BLaER1 (cell line): Measurements from ENCODE around the gene ETF1.

Experiments used
- H3K27ac ChIP-seq: shearing (Covaris generic); formaldehyde crosslinking; 2 replicates; pipeline ENCODE4 v1.8.1; 2022
- H3K27me3 ChIP-seq: shearing (Covaris generic); formaldehyde crosslinking; 2 replicates; pipeline ENCODE4 v1.8.1; 2022
- H3K36me3 ChIP-seq: shearing (Covaris generic); formaldehyde crosslinking; 2 replicates; pipeline ENCODE4 v1.8.1; 2022
- H3K4me1 ChIP-seq: shearing (Covaris generic); formaldehyde crosslinking; 2 replicates; pipeline ENCODE4 v1.8.1; 2022
- H3K4me2 ChIP-seq: shearing (Covaris generic); formaldehyde crosslinking; 2 replicates; pipeline ENCODE4 v1.8.1; 2022
- H3K4me3 ChIP-seq: shearing (Covaris generic); formaldehyde crosslinking; 2 replicates; pipeline ENCODE4 v1.8.1; 2022
- H3K9ac ChIP-seq: shearing (Covaris generic); formaldehyde crosslinking; 2 replicates; pipeline ENCODE4 v1.8.1; 2022
- H3K9me3 ChIP-seq: shearing (Covaris generic); formaldehyde crosslinking; 2 replicates; pipeline ENCODE4 v1.8.1; 2022
- H4K20me1 ChIP-seq: shearing (Covaris generic); formaldehyde crosslinking; 2 replicates; pipeline ENCODE4 v1.8.1; 2022
- Cebpa-rat ChIP-seq: shearing (Covaris generic); IDR thresholded peaks from 2 replicates; pipeline ENCODE4 v1.8.1; 2022

The ETF1 gene

DNA sequence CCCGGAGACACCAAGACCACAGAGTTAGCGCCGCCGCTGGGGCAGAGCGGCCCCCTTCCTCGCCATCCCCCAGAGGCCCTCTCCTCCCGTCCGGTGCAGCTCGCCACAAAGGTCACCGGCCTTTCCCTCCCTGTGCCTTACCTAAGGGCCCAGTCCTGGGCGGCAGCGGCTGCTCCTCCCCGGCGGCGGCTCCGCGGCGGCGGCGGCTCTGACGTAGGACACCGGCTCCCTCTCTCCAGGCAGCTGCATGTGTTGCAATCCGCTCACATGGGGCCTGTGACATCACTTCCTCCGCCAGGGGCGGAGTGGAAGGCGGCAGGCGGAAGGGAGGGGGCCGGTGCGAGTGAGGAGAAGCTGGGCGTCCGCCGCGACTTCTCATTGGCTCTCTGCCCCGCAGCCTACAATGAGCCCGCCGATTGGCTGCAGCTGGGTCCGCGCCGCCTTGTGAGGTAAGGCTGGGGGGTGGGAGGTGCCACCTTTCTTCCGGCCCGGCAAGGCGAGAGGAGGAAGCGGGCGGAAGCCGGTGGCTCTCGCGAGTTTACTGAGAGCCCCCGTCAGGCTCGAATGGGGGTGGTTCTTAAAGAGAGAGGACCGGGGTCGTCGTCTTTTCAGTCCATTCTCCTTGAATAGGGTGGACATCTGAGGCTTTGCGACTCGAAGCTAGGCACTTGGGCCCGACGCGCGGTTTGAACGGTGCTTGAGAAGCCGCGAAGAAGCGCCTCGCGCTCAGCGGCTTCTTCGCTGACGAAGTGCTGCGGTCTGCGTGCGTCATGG, at the start of gene ETF1:
ETF1 (minus strand) TSS at position 281 of the 774 bp plus-strand sequence. CDS start 318 bp downstream, outside the sequence.
- Histone ChIP-seq H3K36me3 (peaks cover 26% of the 10 kb centered on the region; the same call in 1 of the 2 replicates), H3K27ac (peak within 1 kb of the TSS; percentile 99), H3K4me2 (peak within 1 kb of the TSS; percentile 89), H3K4me1 (peaks cover 58% of the 10 kb centered on the region), H3K4me3 (peak within 1 kb of the TSS; percentile 95), H3K9me3 (no peaks in the 10 kb centered on the region), H3K9ac (peak within 1 kb of the TSS; percentile 100), H4K20me1 (peaks cover 59% of the 10 kb centered on the region), H3K27me3 (no peaks in the 10 kb centered on the region)
- TF ChIP-seq Cebpa-rat = peak; percentile 99

DNA sequence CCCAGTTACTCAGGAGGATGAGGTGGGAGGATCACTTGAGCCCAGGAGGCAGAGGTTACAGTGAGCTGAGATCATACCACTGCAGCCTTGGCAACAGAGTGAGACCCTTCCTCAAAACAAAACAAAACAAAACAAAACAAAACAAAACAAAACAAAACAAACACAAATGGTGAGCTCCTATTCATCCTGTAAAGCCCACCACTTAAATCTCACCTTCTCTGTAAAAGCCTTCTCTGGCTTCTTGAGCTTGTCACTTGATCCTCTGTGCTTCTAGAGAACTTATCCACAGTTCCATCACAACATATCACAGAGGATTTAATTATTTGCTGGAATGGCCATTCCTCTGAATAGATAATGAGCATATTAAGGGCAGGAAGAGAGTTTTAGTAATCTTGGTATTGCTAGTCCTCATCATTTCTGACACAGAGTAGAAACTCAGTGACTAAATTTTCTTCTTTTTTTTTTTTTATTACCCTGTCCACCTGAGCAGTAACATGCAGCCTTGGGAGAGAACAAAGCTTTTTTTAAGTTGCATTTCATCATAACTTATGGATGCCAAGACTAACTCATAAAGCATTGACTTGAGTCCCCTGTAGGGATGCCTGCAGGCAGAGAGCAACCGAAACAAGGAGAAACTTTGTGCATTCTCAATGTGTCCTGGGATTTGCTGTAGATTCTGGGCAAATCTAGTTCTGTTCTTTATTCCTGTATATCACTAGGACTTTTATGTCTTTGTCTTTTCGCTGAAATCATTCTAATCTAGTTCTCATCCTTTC, 45.2 kb upstream of the ETF1 start:
- H3K36me3 ChIP-seq = no peaks in the 10 kb centered on the region
- no peaks in the 10 kb centered on the region for H4K20me1 ChIP-seq
- H3K27me3 ChIP-seq = no peaks in the 10 kb centered on the region
- no peak overlapping the region for H3K4me2 ChIP-seq
- no peak overlapping the region for H3K9ac ChIP-seq
- no peak overlapping the region for H3K4me3 ChIP-seq
- no peaks in the 10 kb centered on the region for H3K9me3 ChIP-seq
- H3K4me1 ChIP-seq = no peaks in the 10 kb centered on the region
- H3K27ac ChIP-seq = no peak overlapping the region
- TF ChIP-seq Cebpa-rat = no peak

- Histone ChIP-seq H3K27me3 (no peaks in the 10 kb centered on the region), H3K9ac (no peak overlapping the region), H3K4me3 (no peak overlapping the region), H4K20me1 (no peaks in the 10 kb centered on the region), H3K4me2 (no peak overlapping the region), H3K36me3 (no peaks in the 10 kb centered on the region), H3K4me1 (no peaks in the 10 kb centered on the region), H3K27ac (no peak overlapping the region), H3K9me3 (no peaks in the 10 kb centered on the region)
- no peak for TF ChIP-seq Cebpa-rat
These were observed 42.1 kb upstream of the ETF1 start for GRCh38 chr5:138585157-138585556.

DNA sequence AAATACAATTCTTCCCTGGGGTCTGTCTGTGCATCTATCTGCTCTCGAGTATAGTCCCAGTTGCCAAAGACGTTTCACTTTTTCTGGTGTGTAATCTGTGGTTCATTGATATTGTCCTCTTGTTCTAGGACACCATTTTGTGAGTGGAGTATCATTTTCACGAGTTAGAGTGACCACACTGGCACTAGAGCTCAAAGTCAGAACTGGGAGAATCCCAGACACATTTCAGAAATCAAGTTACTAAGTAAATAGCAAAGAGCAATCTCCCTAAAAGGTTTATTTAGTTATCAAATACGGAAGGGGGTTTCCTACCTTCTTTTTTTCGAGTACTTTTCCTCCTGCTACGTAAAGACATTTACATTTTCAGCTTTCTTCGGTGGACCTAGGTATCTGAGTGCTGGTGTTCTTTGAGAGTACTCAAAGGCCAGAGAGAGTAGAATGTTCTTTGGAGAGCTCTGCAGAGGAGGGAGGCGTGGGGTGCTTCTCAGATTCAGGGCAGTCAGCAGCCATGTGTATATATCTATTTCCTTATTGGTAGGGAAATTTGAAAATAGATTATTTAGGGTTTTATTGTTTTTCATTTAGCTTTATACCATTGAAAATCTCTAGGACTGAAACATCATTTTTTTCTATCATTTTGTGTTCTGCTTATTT, 41.1 kb upstream of the ETF1 start:
- Histone ChIP-seq H3K27ac (no peak overlapping the region), H3K9me3 (no peaks in the 10 kb centered on the region), H4K20me1 (no peaks in the 10 kb centered on the region), H3K4me2 (no peak overlapping the region), H3K36me3 (no peaks in the 10 kb centered on the region), H3K4me3 (no peak overlapping the region), H3K9ac (no peak overlapping the region), H3K27me3 (no peaks in the 10 kb centered on the region), H3K4me1 (no peaks in the 10 kb centered on the region)
- no peak for TF ChIP-seq Cebpa-rat

DNA sequence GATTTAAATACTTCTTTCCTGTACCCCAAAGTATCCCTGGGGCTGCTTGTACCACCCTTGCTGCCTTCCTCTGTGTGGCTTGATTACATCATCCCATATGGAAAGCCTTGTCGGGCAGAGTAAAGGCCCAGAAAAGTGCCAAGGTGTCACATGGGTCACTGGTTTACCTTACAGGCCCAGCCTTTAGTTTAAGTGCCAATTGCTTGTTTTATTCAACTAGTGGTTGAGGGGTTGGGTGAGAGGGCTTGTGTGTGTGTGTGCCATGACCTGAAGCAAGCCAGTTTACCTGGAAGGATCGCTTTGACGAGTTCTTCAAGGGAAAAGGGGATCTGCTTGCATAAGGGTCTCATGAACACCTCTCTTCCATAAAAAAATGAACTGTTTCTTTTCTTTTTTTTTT, 39.9 kb upstream of the ETF1 start:
- H3K27ac ChIP-seq = no peak overlapping the region
- no peaks in the 10 kb centered on the region for H3K27me3 ChIP-seq
- no peak overlapping the region for H3K9ac ChIP-seq
- H3K4me2 ChIP-seq = no peak overlapping the region
- H3K9me3 ChIP-seq = no peaks in the 10 kb centered on the region
- H3K36me3 ChIP-seq = no peaks in the 10 kb centered on the region
- no peak overlapping the region for H3K4me3 ChIP-seq
- no peak for TF ChIP-seq Cebpa-rat
- H4K20me1 ChIP-seq = no peaks in the 10 kb centered on the region
- no peaks in the 10 kb centered on the region for H3K4me1 ChIP-seq

DNA sequence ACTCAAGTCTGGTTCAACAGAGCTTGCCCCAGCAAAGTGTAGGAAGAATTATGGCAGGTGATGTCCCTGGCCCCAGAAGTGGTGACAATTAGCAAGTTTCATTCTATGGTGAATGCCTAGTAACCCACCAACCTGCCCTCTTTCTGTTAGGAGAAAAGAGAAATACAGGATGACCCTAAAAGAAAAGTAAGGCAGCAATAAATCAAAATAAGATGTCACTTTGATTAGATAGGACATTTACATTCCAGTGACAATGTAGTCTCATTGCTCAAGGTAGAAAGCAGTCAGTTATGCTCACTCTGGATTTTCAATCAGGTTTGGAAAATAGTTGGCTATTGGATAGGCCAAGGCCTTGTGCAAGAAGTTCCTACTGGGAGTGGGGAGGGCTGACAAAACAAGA, 37.7 kb upstream of the ETF1 start:
- Histone ChIP-seq H3K27ac (no peak overlapping the region), H3K4me3 (no peak overlapping the region), H3K9me3 (no peaks in the 10 kb centered on the region), H3K27me3 (no peaks in the 10 kb centered on the region), H3K4me1 (peaks cover 11% of the 10 kb centered on the region), H4K20me1 (no peaks in the 10 kb centered on the region), H3K4me2 (no peak overlapping the region), H3K36me3 (no peaks in the 10 kb centered on the region), H3K9ac (no peak overlapping the region)
- no peak for TF ChIP-seq Cebpa-rat

- H3K4me1 ChIP-seq = peaks cover 11% of the 10 kb centered on the region
- no peaks in the 10 kb centered on the region for H3K9me3 ChIP-seq
- no peak overlapping the region for H3K27ac ChIP-seq
- no peak overlapping the region for H3K4me2 ChIP-seq
- no peaks in the 10 kb centered on the region for H3K36me3 ChIP-seq
- no peaks in the 10 kb centered on the region for H3K27me3 ChIP-seq
- TF ChIP-seq Cebpa-rat = no peak
- H3K9ac ChIP-seq = no peak overlapping the region
- no peak overlapping the region for H3K4me3 ChIP-seq
- peaks cover 1% of the 10 kb centered on the region; the same call in 1 of the 2 replicates for H4K20me1 ChIP-seq
These were observed 37.0 kb upstream of the ETF1 start for GRCh38 chr5:138580001-138580400.

GRCh38 chr5:138579517-138579863, 36.5 kb upstream of the ETF1 start:
- Histone ChIP-seq H3K36me3 (no peaks in the 10 kb centered on the region), H3K4me2 (no peak overlapping the region)

DNA sequence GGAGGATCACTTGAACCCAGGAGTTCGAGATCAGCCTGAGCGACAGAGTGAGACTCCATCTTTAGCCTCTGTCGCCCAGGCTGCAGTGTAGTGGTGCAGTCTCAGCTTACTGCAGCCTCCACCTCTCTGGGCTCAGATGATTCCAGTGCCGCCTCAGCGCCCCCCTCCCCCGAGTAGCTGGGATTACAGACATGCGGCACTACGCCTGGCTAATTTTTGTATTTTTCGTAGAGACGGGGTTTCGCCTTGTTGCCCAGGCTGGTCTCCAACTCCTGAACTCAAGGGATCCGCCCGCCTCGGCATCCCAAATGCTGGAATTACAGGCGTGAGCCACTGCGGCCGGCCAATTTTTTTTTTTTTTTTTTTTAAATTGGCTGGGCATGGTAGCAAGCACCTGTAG, 34.4 kb upstream of the ETF1 start:
- Histone ChIP-seq H3K36me3 (peaks cover 13% of the 10 kb centered on the region), H3K9ac (no peak overlapping the region), H4K20me1 (peaks cover 27% of the 10 kb centered on the region), H3K4me1 (peaks cover 23% of the 10 kb centered on the region), H3K4me2 (no peak overlapping the region), H3K27me3 (no peaks in the 10 kb centered on the region), H3K27ac (no peak overlapping the region), H3K4me3 (no peak overlapping the region), H3K9me3 (no peaks in the 10 kb centered on the region)
- TF ChIP-seq Cebpa-rat = no peak

More at GRCh38 chr5:138579517-138579863, 36.5 kb upstream of the ETF1 start:
- Histone ChIP-seq H3K4me1 (peaks cover 11% of the 10 kb centered on the region), H3K27me3 (no peaks in the 10 kb centered on the region), H3K9ac (no peak overlapping the region), H3K27ac (no peak overlapping the region), H3K4me3 (no peak overlapping the region), H3K9me3 (no peaks in the 10 kb centered on the region), H4K20me1 (peaks cover 6% of the 10 kb centered on the region)
- TF ChIP-seq Cebpa-rat = no peak
